ENCODE measurements around the gene ZNF197. TPM values are rescaled to one million over a fixed set of nuclear protein-coding genes. Genes with fewer than 3 reads are reported as not detected.

Gene ZNF197
- total RNA-seq, 1 experiment from 2014 or later, result 15.8 TPM

DNA sequence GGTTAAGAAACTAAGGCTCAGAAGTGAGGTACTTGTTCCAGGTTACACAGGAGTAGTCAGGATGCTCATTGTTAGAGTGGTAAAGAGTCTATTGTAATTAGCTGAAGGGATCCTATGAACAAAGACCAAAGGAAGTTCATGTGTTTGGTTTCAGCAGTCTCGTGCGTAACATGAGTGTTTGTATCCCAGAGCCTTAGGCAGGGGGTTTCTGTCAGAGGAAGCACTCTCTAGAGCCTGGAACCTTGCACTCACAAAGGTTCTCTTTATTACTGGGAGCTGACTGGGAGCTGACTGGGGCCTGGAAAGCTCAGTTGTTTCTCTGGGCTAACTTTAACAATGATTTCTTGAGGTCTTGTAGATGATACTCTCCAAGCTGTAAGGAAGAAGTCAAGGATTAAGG is 3.9 kb downstream of the ZNF197 start:
- BruUV-seq (replicated peaks), result no TSS peak
- intact Hi-C loops (cut with micrococcal nuclease), result loop anchor here (5.0 to 10.0 kb wide), 2 partner anchors 134 to 154 kb away; partner anchors contain the start of genes KIAA1143, KIF15 and ZNF445
- POLR2A ChIA-PET, result no interaction called here
- Mint-ChIP-seq H3K36me3 (ENCODE audit: insufficient read depth, unreplicated experiment) (peaks cover 49% of the 10 kb centered on the region), H3K27me3 (ENCODE audit: insufficient read depth, unreplicated experiment) (no peaks in the 10 kb centered on the region), H3K4me1 (ENCODE audit: insufficient read depth, unreplicated experiment) (peaks cover 16% of the 10 kb centered on the region), H3K9me3 (ENCODE audit: unreplicated experiment) (no peaks in the 10 kb centered on the region), H3K27ac (ENCODE audit: low read depth, unreplicated experiment) (no peak overlapping the region), H3K4me3 (ENCODE audit: unreplicated experiment) (no peak overlapping the region)
- CTCF ChIA-PET, result interaction anchor here (0.7 kb wide), 1 partner anchor 356 kb away, joined by 3 read pairs; no protein-coding TSS in a partner anchor
- TF ChIP-seq, protein P1, sequence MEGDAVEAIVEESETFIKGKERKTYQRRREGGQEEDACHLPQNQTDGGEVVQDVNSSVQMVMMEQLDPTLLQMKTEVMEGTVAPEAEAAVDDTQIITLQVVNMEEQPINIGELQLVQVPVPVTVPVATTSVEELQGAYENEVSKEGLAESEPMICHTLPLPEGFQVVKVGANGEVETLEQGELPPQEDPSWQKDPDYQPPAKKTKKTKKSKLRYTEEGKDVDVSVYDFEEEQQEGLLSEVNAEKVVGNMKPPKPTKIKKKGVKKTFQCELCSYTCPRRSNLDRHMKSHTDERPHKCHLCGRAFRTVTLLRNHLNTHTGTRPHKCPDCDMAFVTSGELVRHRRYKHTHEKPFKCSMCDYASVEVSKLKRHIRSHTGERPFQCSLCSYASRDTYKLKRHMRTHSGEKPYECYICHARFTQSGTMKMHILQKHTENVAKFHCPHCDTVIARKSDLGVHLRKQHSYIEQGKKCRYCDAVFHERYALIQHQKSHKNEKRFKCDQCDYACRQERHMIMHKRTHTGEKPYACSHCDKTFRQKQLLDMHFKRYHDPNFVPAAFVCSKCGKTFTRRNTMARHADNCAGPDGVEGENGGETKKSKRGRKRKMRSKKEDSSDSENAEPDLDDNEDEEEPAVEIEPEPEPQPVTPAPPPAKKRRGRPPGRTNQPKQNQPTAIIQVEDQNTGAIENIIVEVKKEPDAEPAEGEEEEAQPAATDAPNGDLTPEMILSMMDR (IDR thresholded peaks at IDR 0.05; ENCODE audit: unreplicated experiment), result no peak
- DNase-seq (ENCODE audit: unreplicated experiment), result no peak

DNA sequence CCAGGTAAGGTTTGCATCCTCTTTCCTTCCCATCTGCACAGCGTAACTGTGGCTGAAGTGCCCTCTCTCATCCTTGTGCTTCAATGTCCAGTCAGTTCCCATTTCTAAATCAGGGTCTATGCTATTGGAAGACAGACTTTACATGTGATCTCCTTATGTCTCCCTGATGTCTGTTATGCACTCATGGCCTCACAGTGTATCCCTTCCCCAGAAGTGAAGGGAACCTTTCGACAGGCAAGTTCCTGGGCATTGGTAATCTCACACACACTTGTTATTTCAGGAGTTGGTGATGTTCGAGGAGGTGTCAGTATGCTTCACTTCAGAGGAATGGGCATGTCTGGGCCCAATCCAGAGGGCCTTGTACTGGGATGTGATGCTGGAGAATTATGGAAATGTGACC is 7.4 kb downstream of the ZNF197 start:
- CTCF ChIA-PET, result interaction anchor here (0.7 kb wide), 1 partner anchor 100 kb away, joined by 4 read pairs; no protein-coding TSS in a partner anchor
- H3K9me3 Mint-ChIP-seq (ENCODE audit: unreplicated experiment), result no peaks in the 10 kb centered on the region

DNA sequence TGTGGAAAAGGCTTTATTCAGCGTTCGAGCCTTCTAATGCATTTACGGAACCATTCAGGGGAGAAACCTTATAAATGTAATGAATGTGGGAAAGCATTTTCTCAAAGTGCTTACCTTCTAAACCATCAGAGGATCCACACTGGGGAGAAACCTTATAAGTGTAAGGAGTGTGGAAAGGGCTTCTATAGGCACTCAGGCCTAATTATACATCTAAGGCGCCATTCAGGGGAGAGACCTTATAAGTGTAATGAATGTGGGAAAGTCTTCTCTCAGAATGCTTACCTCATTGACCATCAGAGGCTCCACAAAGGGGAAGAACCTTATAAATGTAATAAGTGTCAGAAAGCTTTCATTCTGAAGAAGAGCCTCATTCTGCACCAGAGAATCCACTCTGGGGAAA is 17.5 kb downstream of the ZNF197 start:
- intact Hi-C loops (cut with micrococcal nuclease), result no loop called here
- no peak for DNase-seq (ENCODE audit: unreplicated experiment)
- TSS peak; percentile 16 for BruUV-seq (replicated peaks)
- Mint-ChIP-seq H3K4me3 (ENCODE audit: unreplicated experiment) (no peak overlapping the region), H3K9me3 (ENCODE audit: unreplicated experiment) (peaks cover 19% of the 10 kb centered on the region), H3K36me3 (ENCODE audit: insufficient read depth, unreplicated experiment) (peaks cover 69% of the 10 kb centered on the region), H3K4me1 (ENCODE audit: insufficient read depth, unreplicated experiment) (no peaks in the 10 kb centered on the region), H3K27ac (ENCODE audit: low read depth, unreplicated experiment) (no peak overlapping the region), H3K27me3 (ENCODE audit: insufficient read depth, unreplicated experiment) (no peaks in the 10 kb centered on the region)
- ChIA-PET CTCF (no interaction called here), POLR2A (no interaction called here)
- TF ChIP-seq, protein P1 (IDR thresholded peaks at IDR 0.05; ENCODE audit: unreplicated experiment), result no peak

More for the DNA sequence above, 7.4 kb downstream of the ZNF197 start:
- DNase-seq (ENCODE audit: unreplicated experiment), result no peak
- peaks cover 3% of the 10 kb centered on the region for H3K4me1 Mint-ChIP-seq (ENCODE audit: insufficient read depth, unreplicated experiment)
- POLR2A ChIA-PET, result no interaction called here
- no peak overlapping the region for H3K4me3 Mint-ChIP-seq (ENCODE audit: unreplicated experiment)
- H3K36me3 Mint-ChIP-seq (ENCODE audit: insufficient read depth, unreplicated experiment), result peaks cover 77% of the 10 kb centered on the region
- H3K27me3 Mint-ChIP-seq (ENCODE audit: insufficient read depth, unreplicated experiment), result no peaks in the 10 kb centered on the region
- TF ChIP-seq, protein P1 (IDR thresholded peaks at IDR 0.05; ENCODE audit: unreplicated experiment), result no peak
- peak overlapping the region; percentile 18 for H3K27ac Mint-ChIP-seq (ENCODE audit: low read depth, unreplicated experiment)
- intact Hi-C loops (cut with micrococcal nuclease), result no loop called here
- no TSS peak for BruUV-seq (replicated peaks)

DNA sequence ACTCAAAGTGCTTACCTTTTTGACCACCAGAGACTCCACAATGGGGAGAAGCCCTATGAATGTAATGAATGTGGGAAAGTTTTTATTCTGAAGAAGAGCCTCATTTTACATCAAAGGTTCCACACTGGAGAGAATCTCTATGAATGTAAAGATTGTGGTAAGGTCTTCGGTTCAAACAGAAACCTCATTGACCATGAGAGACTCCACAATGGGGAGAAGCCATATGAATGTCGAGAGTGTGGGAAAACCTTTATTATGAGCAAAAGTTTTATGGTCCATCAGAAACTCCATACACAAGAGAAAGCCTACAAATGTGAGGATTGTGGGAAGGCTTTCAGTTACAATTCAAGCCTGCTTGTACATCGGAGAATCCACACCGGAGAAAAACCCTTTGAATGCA is 18.2 kb downstream of the ZNF197 start:
- DNase-seq (ENCODE audit: unreplicated experiment), result no peak
- Mint-ChIP-seq H3K9me3 (ENCODE audit: unreplicated experiment) (peaks cover 19% of the 10 kb centered on the region), H3K27ac (ENCODE audit: low read depth, unreplicated experiment) (no peak overlapping the region), H3K4me1 (ENCODE audit: insufficient read depth, unreplicated experiment) (no peaks in the 10 kb centered on the region), H3K4me3 (ENCODE audit: unreplicated experiment) (no peak overlapping the region), H3K27me3 (ENCODE audit: insufficient read depth, unreplicated experiment) (no peaks in the 10 kb centered on the region), H3K36me3 (ENCODE audit: insufficient read depth, unreplicated experiment) (peaks cover 64% of the 10 kb centered on the region)
- intact Hi-C loops (cut with micrococcal nuclease), result no loop called here
- no TSS peak for BruUV-seq (replicated peaks)
- CTCF ChIA-PET, result interaction anchor here (0.6 kb wide), 1 partner anchor 100 kb away, joined by 4 read pairs; no protein-coding TSS in a partner anchor
- TF ChIP-seq, protein P1 (IDR thresholded peaks at IDR 0.05; ENCODE audit: unreplicated experiment), result no peak
- POLR2A ChIA-PET, result no interaction called here
